Fibroblast of pulmonary artery (primary cell): ENCODE data around the gene ABHD14A.

ENCODE experiments used
- DNase-seq: peaks from one replicate; pipeline ENCODE4 v3.0.0-alpha.2; 2010; ENCODE audit warnings: low read depth
- H3K4me3 ChIP-seq: replicated peaks from 2 replicates; pipeline ENCODE4 v1.5.1; 2011; ENCODE audit warnings: low read depth, mild to moderate bottlenecking, control low read depth, low read length, moderate library complexity
- CTCF ChIP-seq: IDR thresholded peaks from 2 replicates; pipeline ENCODE4 v1.5.1; 2011; ENCODE audit warnings: mild to moderate bottlenecking, control low read depth, low read length, inconsistent platforms; ENCODE audit errors: missing control alignments

ABHD14A gene

GRCh38 chr3:52001443-52001974, 26.6 kb downstream of the ABHD14A start:
- peak; percentile 76 for TF ChIP-seq CTCF
- no peak overlapping the region for H3K4me3 ChIP-seq

DNA sequence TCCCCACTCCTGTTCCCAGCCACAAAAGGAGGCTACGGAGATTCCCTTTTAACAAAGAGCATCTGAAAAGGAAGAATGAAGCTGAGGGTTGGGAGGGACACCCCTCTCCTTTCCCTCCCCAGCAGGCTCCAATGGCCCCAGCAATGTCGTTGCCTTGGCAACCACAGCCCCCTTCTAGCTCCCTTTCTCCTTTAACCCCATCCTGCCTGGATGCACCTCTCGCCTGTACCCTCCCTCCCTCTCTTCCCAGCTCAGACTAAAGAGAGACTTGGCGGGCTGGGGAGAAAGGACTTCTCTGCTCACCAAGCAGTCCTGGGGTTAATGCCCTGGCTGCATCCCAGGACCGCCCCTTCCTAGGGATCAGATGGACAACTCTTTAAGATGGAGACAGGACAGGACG, 27.9 kb downstream of the ABHD14A start:
- DNase-seq: no peak
- H3K4me3 ChIP-seq: no peak overlapping the region
- no peak for TF ChIP-seq CTCF

More at GRCh38 chr3:52001443-52001974, 26.6 kb downstream of the ABHD14A start:
- peak; percentile 61 for DNase-seq

GRCh38 chr3:52004163-52004787, 29.4 kb downstream of the ABHD14A start:
- peak; percentile 69 for DNase-seq
- H3K4me3 ChIP-seq: no peak overlapping the region
- TF ChIP-seq CTCF: peak; percentile 69

- TF ChIP-seq CTCF: no peak
- H3K4me3 ChIP-seq: no peak overlapping the region
- DNase-seq: no peak
Observed at GRCh38 chr3:52004906-52005395, 30.1 kb downstream of the ABHD14A start.

- DNase-seq: peak; percentile 61
- no peak overlapping the region for H3K4me3 ChIP-seq
- TF ChIP-seq CTCF: no peak
Observed at GRCh38 chr3:52005571-52005986, 30.7 kb downstream of the ABHD14A start.

DNA sequence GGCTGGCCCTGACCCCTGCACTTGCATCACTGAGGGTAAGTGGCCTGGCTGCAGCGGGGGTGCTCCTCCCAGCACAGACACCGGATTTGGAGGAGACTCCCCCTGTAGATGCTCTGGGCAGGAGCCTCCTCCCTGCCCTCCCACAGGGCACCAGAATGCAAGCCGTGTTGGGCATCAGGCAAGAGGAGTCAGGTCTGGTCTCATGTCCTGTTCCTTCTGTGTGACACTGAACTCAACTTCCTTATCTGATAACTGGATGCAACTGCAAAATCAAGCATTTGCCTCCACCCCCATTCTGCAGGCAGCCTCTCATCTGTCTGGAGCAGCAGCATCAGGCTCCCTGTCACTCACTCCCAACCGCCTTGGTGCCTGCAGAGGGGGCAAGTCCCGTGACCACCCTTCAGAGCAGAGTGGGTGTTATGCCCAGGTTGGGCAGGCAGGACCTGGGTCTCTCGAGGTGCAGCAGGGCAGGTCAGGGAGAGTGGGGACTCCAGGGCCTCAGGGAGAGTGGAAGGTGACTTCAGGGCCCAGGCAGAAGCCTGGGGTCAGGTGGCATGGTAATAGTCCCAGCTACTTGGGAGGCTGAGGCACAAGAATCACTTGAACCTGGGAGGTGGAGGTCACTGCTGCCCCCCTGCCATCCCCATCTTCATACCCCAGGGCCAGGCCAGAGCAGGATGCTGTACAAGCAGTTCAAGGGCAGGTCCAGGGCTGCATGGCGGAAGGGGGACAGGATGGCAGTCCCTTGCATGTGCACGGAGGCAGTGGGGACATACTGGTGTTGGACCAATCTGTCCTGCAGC, 31.4 kb downstream of the ABHD14A start:
- TF ChIP-seq CTCF: no peak
- no peak overlapping the region for H3K4me3 ChIP-seq
- no peak for DNase-seq
